Gastrocnemius medialis (tissue), 4 donors: Measurements from ENCODE around the gene MAPK6. TPM values are rescaled to one million over a fixed set of nuclear protein-coding genes. Genes with fewer than 3 reads are reported as not detected.
A peak's percentile ranks its signal among the peaks of the same experiment; 100 is the strongest.

Source experiments
- ATAC-seq, 2 donors: fragments of 150-250 bp; one replicate each; pipeline ENCODE4 v1.9.1; 2016
- DNase-seq, 2 donors: peaks; one replicate each; pipeline ENCODE4 v3.0.0-alpha.2; 2019
- H3K27ac ChIP-seq, 4 donors: fragments of 200-600 bp; sonication (generic); 1 replicate in 1 of 4; 2 replicates in 3 of 4; pipeline ENCODE4 v1.5.1; 2016 to 2018; ENCODE audit warnings: mild to moderate bottlenecking in 2 of 4, moderate library complexity in 1 of 4
- H3K27me3 ChIP-seq, 3 donors: fragments of 200-600 bp; sonication (generic) in 2 of 3; 1 replicate in 1 of 3; 2 replicates in 2 of 3; pipeline versions ENCODE4 v1.5.1 to v1.6.0; 2016 to 2019; ENCODE audit warnings: mild to moderate bottlenecking in 1 of 3, moderate library complexity in 1 of 3
- H3K36me3 ChIP-seq, 2 donors: fragments of 200-600 bp; sonication (generic) in 1 of 2; one replicate each; pipeline ENCODE4 v1.5.1; 2017 to 2018
- H3K4me1 ChIP-seq, 2 donors: fragments of 200-600 bp; sonication (generic) in 1 of 2; one replicate each; pipeline ENCODE4 v1.5.1; 2016 to 2017; ENCODE audit warnings: mild to moderate bottlenecking in 2 of 2
- H3K4me3 ChIP-seq, 4 donors: fragments of 200-600 bp; sonication (generic) in 3 of 4; 1 replicate in 1 of 4; 2 replicates in 3 of 4; pipeline ENCODE4 v1.5.1; 2016 to 2019; ENCODE audit warnings: mild to moderate bottlenecking in 2 of 4
- H3K9me3 ChIP-seq, 3 donors: fragments of 200-600 bp; sonication (generic) in 2 of 3; 1 replicate in 1 of 3; 2 replicates in 2 of 3; pipeline ENCODE4 v1.5.1; 2016 to 2019
- POLR2A ChIP-seq, 2 donors: fragments of 450-650 bp; IDR thresholded peaks; one replicate each; pipeline ENCODE4 v1.6.1; 2017; ENCODE audit warnings: antibody characterized with exemption in 2 of 2, mild to moderate bottlenecking in 2 of 2, moderate library complexity in 2 of 2
- in situ Hi-C, 4 donors: fragments of 200-750 bp; cut with MboI; loops; one replicate each; pipeline versions ENCODE4 v1.15.0 to v1.8.0; 2017; ENCODE audit warnings: low sequenced_read_pairs in 4 of 4
- intact Hi-C: fragments of 100-400 bp; cut with DNase I; formaldehyde crosslinking; loops from one replicate; pipeline ENCODE4 v1.15.1; 2023; ENCODE audit warnings: low total_unique reads
- total RNA-seq, 4 donors: library from RNA; depleted of rRNA; stranded (reverse); fragments of >200 nt; gene quantifications; one replicate each; pipeline versions ENCODE4 v1.1.0 to v1.2.3, GENCODE V29; 2016
- TF ChIP-seq, protein P1 (sequence below), 5 experiments: fragments of 450-650 bp in 3 of 5; fragments of 200-600 bp in 2 of 5; sonication (generic) in 2 of 5; IDR thresholded peaks in 4 of 5; conservative IDR thresholded peaks in 1 of 5; 1 replicate in 4 of 5; 2 replicates in 1 of 5; pipeline ENCODE4 v1.5.1; 2016 to 2019; ENCODE audit warnings: antibody characterized with exemption in 5 of 5, mild to moderate bottlenecking in 3 of 5, moderate library complexity in 3 of 5

The MAPK6 gene
- total RNA-seq, 4 donors from 2014 or later: 47.6 to 84.4 (median 56.4) TPM

DNA sequence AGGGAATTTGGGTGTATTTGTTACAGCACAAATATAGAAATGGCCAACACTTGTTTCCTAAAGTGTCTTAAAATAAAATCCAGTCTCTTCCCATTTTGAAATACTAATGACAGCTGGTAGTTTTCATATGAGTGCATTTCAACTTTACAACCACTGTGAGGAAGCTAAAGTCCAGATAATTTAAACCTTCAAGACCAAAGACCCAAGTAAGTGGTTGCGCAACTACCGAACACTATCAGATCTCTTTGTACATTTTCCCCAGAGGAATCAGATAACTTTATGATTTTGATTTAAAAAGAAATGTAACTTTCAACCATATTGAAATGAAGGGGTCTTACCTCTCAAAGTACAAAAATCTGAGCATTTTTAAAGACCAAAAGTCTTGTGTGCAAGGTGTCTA lies 79.3 kb downstream of the MAPK6 start:
- Histone ChIP-seq H3K27ac (no peak overlapping the region), H3K9me3 (no peaks in the 10 kb centered on the region), H3K4me1 (peaks cover 0 to 3% of the 10 kb centered on the region in 2 donors), H3K27me3 (no peaks in the 10 kb centered on the region), H3K36me3 (no peaks in the 10 kb centered on the region), H3K4me3 (no peak overlapping the region)
- DNase-seq (no peak), ATAC-seq (no peak)
- intact Hi-C loops: no loop called here
- in situ Hi-C loops: loop anchor here in 1 of 4 donors (25.0 kb wide), 1 partner anchor 111 kb away; no protein-coding TSS in a partner anchor
- TF ChIP-seq, protein P1, sequence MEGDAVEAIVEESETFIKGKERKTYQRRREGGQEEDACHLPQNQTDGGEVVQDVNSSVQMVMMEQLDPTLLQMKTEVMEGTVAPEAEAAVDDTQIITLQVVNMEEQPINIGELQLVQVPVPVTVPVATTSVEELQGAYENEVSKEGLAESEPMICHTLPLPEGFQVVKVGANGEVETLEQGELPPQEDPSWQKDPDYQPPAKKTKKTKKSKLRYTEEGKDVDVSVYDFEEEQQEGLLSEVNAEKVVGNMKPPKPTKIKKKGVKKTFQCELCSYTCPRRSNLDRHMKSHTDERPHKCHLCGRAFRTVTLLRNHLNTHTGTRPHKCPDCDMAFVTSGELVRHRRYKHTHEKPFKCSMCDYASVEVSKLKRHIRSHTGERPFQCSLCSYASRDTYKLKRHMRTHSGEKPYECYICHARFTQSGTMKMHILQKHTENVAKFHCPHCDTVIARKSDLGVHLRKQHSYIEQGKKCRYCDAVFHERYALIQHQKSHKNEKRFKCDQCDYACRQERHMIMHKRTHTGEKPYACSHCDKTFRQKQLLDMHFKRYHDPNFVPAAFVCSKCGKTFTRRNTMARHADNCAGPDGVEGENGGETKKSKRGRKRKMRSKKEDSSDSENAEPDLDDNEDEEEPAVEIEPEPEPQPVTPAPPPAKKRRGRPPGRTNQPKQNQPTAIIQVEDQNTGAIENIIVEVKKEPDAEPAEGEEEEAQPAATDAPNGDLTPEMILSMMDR (IDR thresholded peaks at IDR 0.05 in 4 of 5, conservative IDR thresholded peaks at IDR 0.05 in 1 of 5): no peak
- no peak for TF ChIP-seq POLR2A (IDR thresholded peaks at IDR 0.05)

DNA sequence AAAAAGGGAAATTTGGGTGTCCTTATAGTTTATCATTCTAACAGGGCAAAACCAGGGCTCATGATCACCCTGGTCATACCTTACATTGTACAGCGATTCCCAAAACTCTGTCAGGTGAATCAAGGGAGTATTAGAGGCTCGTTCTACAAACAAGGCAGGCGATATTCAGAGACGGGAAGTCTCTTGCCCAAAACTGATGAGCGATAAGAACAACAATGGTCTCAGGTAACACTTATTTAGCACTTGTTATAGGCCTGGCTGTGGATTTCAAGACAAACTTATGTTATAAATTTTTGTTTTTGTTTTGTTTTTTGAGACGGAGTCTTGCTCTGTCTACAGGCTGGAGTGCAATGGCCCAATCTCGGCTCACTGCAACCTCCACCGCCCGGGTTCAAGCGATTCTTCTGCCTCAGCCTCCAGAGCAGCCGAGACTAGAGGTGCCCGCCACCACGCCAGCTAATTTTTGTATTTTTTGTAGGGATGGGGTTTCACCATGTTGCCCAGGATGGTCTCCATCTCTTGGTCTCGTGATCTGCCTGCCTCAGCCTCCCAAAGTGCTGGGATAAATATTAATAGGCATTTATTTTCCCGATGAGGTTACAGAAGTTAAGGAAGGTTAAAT lies 80.7 kb downstream of the MAPK6 start:
- DNase-seq: no peak
- no peak for TF ChIP-seq POLR2A (IDR thresholded peaks at IDR 0.05)
- TF ChIP-seq, protein P1 (IDR thresholded peaks at IDR 0.05 in 4 of 5, conservative IDR thresholded peaks at IDR 0.05 in 1 of 5): no peak
- intact Hi-C loops: loop anchor here (10.0 kb wide), 1 partner anchor 85 kb away; no protein-coding TSS in a partner anchor
- no peak overlapping the region for H3K4me3 ChIP-seq
- H3K4me1 ChIP-seq: no peaks in the 10 kb centered on the region
- no peak for ATAC-seq
- H3K27me3 ChIP-seq: no peaks in the 10 kb centered on the region
- H3K36me3 ChIP-seq: no peaks in the 10 kb centered on the region
- in situ Hi-C loops: loop anchor here in 1 of 4 donors (25.0 kb wide), 1 partner anchor 112 kb away; no protein-coding TSS in a partner anchor
- H3K9me3 ChIP-seq: no peaks in the 10 kb centered on the region
- H3K27ac ChIP-seq: no peak overlapping the region

DNA sequence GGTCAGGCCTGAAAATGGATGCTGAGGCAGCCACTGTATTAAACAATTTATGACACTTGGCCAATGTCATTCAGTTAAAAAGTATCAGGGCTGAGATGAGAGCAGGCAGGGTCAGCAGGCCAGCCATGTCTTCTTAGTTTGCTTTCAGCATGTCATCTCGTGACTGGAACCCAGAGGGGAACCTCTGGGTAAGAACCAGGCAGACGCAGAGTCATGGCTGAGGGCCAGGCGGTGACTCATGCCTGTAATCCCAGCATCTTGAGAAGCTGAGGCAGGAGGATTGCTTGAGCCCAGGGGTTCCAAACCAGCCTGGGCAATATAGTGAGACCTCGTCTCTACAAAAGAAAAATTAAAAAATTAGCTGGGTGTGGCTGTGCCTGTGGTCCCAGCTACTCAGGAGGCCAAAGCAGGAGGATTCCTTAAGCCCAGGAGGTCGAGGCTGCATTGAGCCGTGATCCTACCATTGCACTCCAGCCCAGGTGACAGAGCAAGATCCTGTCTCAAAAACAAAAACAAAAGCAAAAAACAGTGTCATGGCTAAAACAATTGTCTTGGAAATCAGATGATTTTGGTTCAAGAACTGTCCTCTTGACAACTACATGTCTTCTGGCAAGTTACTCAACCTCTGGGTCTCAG lies 81.9 kb downstream of the MAPK6 start:
- no peak overlapping the region for H3K4me3 ChIP-seq
- DNase-seq (peak; percentile 44 to 77), ATAC-seq (peak in 1 of 2 donors; percentile 55)
- in situ Hi-C loops (no loop called here), intact Hi-C loops (loop anchor here (10.0 kb wide), 1 partner anchor 84 kb away; no protein-coding TSS in a partner anchor)
- H3K27ac ChIP-seq: no peak overlapping the region
- no peaks in the 10 kb centered on the region for H3K27me3 ChIP-seq
- no peaks in the 10 kb centered on the region for H3K4me1 ChIP-seq
- no peaks in the 10 kb centered on the region for H3K36me3 ChIP-seq
- no peak for TF ChIP-seq POLR2A (IDR thresholded peaks at IDR 0.05)
- TF ChIP-seq, protein P1 (IDR thresholded peaks at IDR 0.05 in 4 of 5, conservative IDR thresholded peaks at IDR 0.05 in 1 of 5): no peak
- H3K9me3 ChIP-seq: no peaks in the 10 kb centered on the region

DNA sequence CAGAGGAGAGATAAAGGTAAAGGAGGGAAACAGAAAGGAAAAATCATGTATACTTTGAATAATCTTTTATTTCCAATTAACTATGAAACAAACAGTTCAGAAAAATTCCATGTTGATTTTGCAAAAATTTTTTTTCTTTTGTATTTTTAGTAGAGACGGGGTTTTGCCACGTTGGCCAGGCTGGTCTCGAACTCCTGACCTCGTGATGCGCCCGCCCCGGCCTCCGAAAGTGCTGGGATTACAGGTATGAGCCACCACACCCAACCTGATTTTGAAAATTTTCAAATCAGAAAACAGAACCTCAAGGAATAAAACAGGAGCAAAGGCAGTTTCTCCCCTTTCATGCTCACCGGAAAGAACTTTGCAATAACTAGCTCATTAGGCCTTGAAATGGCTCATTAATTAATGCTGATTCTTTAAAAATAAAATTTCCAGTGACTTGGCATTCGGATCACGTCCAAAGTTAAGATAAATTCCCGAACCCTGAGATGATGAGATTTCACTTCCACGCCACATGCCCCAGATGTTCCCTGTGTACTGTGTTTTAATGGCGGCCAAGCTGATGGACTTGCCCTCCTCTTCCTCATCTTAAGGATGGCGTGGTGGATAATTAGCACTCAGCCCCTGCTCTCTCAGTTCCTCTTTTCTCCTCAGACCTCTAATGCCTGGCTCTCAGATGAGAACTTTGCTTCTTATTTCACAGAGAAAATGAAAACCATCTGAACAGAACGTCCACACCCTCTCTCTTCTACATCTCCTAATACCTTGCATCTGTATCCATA lies 82.7 kb downstream of the MAPK6 start:
- intact Hi-C loops: loop anchor here (10.0 kb wide), 1 partner anchor 83 kb away; no protein-coding TSS in a partner anchor
- H3K27me3 ChIP-seq: no peaks in the 10 kb centered on the region
- ATAC-seq: no peak
- in situ Hi-C loops: no loop called here
- no peaks in the 10 kb centered on the region for H3K4me1 ChIP-seq
- no peak overlapping the region for H3K27ac ChIP-seq
- TF ChIP-seq, protein P1 (IDR thresholded peaks at IDR 0.05 in 4 of 5, conservative IDR thresholded peaks at IDR 0.05 in 1 of 5): no peak
- no peak for TF ChIP-seq POLR2A (IDR thresholded peaks at IDR 0.05)
- no peaks in the 10 kb centered on the region for H3K9me3 ChIP-seq
- no peaks in the 10 kb centered on the region for H3K36me3 ChIP-seq
- no peak for DNase-seq
- no peak overlapping the region for H3K4me3 ChIP-seq
